Measurements from ENCODE around the gene GPSM1.

DNA sequence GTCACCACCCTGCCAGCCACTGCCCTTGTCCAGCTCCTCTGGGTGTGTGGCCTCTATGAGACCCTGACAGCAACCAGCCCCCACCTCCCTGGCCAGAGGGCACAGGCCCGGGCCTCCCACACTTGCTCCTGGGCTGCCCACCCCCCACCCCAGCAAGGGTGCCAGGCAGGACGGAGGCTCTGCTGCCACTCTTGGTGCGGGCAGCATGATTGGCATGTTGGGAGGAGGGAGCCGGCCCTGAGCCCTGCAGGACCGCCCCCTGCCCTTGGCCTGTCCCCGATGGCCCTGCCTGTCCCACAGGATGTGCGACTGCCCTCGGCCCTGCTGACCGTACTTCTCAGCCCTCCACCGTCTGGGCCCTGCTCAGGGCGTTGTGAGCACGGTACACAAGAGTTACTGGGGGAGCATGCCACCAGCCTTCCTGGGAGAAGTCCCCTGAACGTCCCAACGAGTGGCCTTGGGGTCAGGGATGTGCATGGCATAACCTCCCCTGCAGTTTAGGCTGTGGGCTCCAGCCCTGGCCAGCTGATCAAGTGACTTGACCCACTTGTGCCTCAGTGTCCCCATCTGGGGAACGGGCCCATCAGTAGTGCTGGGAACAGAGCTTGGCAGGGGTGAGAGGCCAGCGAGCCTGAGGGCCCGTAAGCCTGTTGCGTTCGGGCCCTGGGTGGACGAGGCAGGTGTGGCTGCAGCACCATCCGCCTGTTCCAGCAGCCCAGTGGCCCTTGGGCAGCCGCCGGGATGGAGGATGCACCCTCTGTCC lies 16.0 kb downstream of the GPSM1 start:
- TF ChIP-seq, protein P1, sequence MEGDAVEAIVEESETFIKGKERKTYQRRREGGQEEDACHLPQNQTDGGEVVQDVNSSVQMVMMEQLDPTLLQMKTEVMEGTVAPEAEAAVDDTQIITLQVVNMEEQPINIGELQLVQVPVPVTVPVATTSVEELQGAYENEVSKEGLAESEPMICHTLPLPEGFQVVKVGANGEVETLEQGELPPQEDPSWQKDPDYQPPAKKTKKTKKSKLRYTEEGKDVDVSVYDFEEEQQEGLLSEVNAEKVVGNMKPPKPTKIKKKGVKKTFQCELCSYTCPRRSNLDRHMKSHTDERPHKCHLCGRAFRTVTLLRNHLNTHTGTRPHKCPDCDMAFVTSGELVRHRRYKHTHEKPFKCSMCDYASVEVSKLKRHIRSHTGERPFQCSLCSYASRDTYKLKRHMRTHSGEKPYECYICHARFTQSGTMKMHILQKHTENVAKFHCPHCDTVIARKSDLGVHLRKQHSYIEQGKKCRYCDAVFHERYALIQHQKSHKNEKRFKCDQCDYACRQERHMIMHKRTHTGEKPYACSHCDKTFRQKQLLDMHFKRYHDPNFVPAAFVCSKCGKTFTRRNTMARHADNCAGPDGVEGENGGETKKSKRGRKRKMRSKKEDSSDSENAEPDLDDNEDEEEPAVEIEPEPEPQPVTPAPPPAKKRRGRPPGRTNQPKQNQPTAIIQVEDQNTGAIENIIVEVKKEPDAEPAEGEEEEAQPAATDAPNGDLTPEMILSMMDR (IDR thresholded peaks at IDR 0.05), result no peak
- TF ChIP-seq EP300 (IDR thresholded peaks at IDR 0.05), result no peak
- TF ChIP-seq POLR2AphosphoS5 (IDR thresholded peaks at IDR 0.05), result no peak
- no peak for TF ChIP-seq POLR2A (IDR thresholded peaks at IDR 0.05)
